ENCODE measurements around the gene ANKDD1B. TPM values are rescaled to one million over a fixed set of nuclear protein-coding genes. Genes with fewer than 3 reads are reported as not detected.

ANKDD1B gene
- total RNA-seq, 1 donor: 0.72 TPM

Small RNA genes lying within 50 kb of the gene (small RNA-seq; reads per million reads assigned to genes)
- gene RNU6-680P: not detected

Other genes starting within 250 kb of the ANKDD1B start
- 50.3 and 58.6 TPM in 2 replicates for gene CERT1, start 99.8 kb upstream of the ANKDD1B start, total RNA-seq
- gene POLK, start 99.6 kb upstream of the ANKDD1B start, total RNA-seq: 34.7 and 36.8 TPM in 2 replicates
- gene POC5, start 106.0 kb downstream of the ANKDD1B start, total RNA-seq: 10.9 and 12.7 TPM in 2 replicates